Measurements from ENCODE around the gene BAK1.
"Not testable (repeated sequence)": the region's sequence is repeated elsewhere in the genome, so short reads cannot be mapped to it uniquely, and the experiment has no call there.

Gene BAK1

GRCh38 chr6:33566182-33567084, 13.6 kb downstream of the BAK1 start:
- H3K9me3 ChIP-seq (replicated peaks; ENCODE audit: low read length), result no peaks in the 10 kb centered on the region
- H3K4me1 ChIP-seq (ENCODE audit: control insufficient read depth, insufficient read depth, low read length), result peaks cover 14% of the 10 kb centered on the region
- H3K36me3 ChIP-seq (ENCODE audit: insufficient read depth, low read length), result peaks cover under 1% of the 10 kb centered on the region
- H3K9ac ChIP-seq (ENCODE audit: low read depth, low read length), result no peak overlapping the region
- no peak overlapping the region for H3K4me3 ChIP-seq (ENCODE audit: low read length)
- H3K4me2 ChIP-seq (ENCODE audit: low read length), result no peak overlapping the region
- no peaks in the 10 kb centered on the region for H3K27me3 ChIP-seq (ENCODE audit: control insufficient read depth, insufficient read depth, low read length)

- Histone ChIP-seq H3K4me2 (ENCODE audit: low read length) (no peak overlapping the region), H3K4me1 (ENCODE audit: control insufficient read depth, insufficient read depth, low read length) (no peaks in the 10 kb centered on the region), H3K4me3 (ENCODE audit: low read length) (no peak overlapping the region), H3K9me3 (replicated peaks; ENCODE audit: low read length) (no peaks in the 10 kb centered on the region), H3K36me3 (ENCODE audit: insufficient read depth, low read length) (no peaks in the 10 kb centered on the region), H3K27me3 (ENCODE audit: control insufficient read depth, insufficient read depth, low read length) (no peaks in the 10 kb centered on the region), H3K9ac (ENCODE audit: low read depth, low read length) (no peak overlapping the region)
These were observed 21.3 kb downstream of the BAK1 start for GRCh38 chr6:33558801-33559200.

GRCh38 chr6:33557376-33557775, 22.7 kb downstream of the BAK1 start:
- H3K9ac ChIP-seq (ENCODE audit: low read depth, low read length), result no peak overlapping the region
- H3K4me2 ChIP-seq (ENCODE audit: low read length), result no peak overlapping the region
- no peaks in the 10 kb centered on the region for H3K27me3 ChIP-seq (ENCODE audit: control insufficient read depth, insufficient read depth, low read length)
- no peaks in the 10 kb centered on the region for H3K4me1 ChIP-seq (ENCODE audit: control insufficient read depth, insufficient read depth, low read length)
- H3K36me3 ChIP-seq (ENCODE audit: insufficient read depth, low read length), result no peaks in the 10 kb centered on the region
- H3K9me3 ChIP-seq (replicated peaks; ENCODE audit: low read length), result no peaks in the 10 kb centered on the region
- no peak overlapping the region for H3K4me3 ChIP-seq (ENCODE audit: low read length)

- not testable (repeated sequence) for H3K4me3 ChIP-seq (ENCODE audit: low read length); H3K36me3 ChIP-seq (ENCODE audit: insufficient read depth, low read length); H3K27me3 ChIP-seq (ENCODE audit: control insufficient read depth, insufficient read depth, low read length); H3K4me2 ChIP-seq (ENCODE audit: low read length); H3K9me3 ChIP-seq (replicated peaks; ENCODE audit: low read length); H3K4me1 ChIP-seq (ENCODE audit: control insufficient read depth, insufficient read depth, low read length); H3K9ac ChIP-seq (ENCODE audit: low read depth, low read length)
These were observed 27.2 kb downstream of the BAK1 start for GRCh38 chr6:33552883-33553282.

- H3K36me3 ChIP-seq (ENCODE audit: insufficient read depth, low read length), result no peaks in the 10 kb centered on the region
- no peaks in the 10 kb centered on the region for H3K9me3 ChIP-seq (replicated peaks; ENCODE audit: low read length)
- H3K27me3 ChIP-seq (ENCODE audit: control insufficient read depth, insufficient read depth, low read length), result no peaks in the 10 kb centered on the region
- H3K4me3 ChIP-seq (ENCODE audit: low read length), result no peak overlapping the region
- no peaks in the 10 kb centered on the region for H3K4me1 ChIP-seq (ENCODE audit: control insufficient read depth, insufficient read depth, low read length)
- no peak overlapping the region for H3K9ac ChIP-seq (ENCODE audit: low read depth, low read length)
- no peak overlapping the region for H3K4me2 ChIP-seq (ENCODE audit: low read length)
These were observed 27.8 kb downstream of the BAK1 start for GRCh38 chr6:33552252-33552651.

- Histone ChIP-seq H3K9me3 (replicated peaks; ENCODE audit: low read length) (no peaks in the 10 kb centered on the region), H3K9ac (ENCODE audit: low read depth, low read length) (no peak overlapping the region), H3K4me1 (ENCODE audit: control insufficient read depth, insufficient read depth, low read length) (no peaks in the 10 kb centered on the region), H3K4me2 (ENCODE audit: low read length) (no peak overlapping the region), H3K27me3 (ENCODE audit: control insufficient read depth, insufficient read depth, low read length) (no peaks in the 10 kb centered on the region), H3K4me3 (ENCODE audit: low read length) (no peak overlapping the region), H3K36me3 (ENCODE audit: insufficient read depth, low read length) (no peaks in the 10 kb centered on the region)
These were observed 28.5 kb downstream of the BAK1 start for GRCh38 chr6:33551538-33551937.

- Histone ChIP-seq H3K9ac (ENCODE audit: low read depth, low read length) (no peak overlapping the region), H3K9me3 (replicated peaks; ENCODE audit: low read length) (no peaks in the 10 kb centered on the region), H3K4me3 (ENCODE audit: low read length) (no peak overlapping the region), H3K36me3 (ENCODE audit: insufficient read depth, low read length) (no peaks in the 10 kb centered on the region), H3K4me1 (ENCODE audit: control insufficient read depth, insufficient read depth, low read length) (no peaks in the 10 kb centered on the region), H3K4me2 (ENCODE audit: low read length) (no peak overlapping the region), H3K27me3 (ENCODE audit: control insufficient read depth, insufficient read depth, low read length) (peaks cover 9% of the 10 kb centered on the region)
These were observed 30.2 kb downstream of the BAK1 start for GRCh38 chr6:33549896-33550295.

GRCh38 chr6:33549196-33549595, 30.9 kb downstream of the BAK1 start:
- no peak overlapping the region for H3K4me3 ChIP-seq (ENCODE audit: low read length)
- H3K9me3 ChIP-seq (replicated peaks; ENCODE audit: low read length), result no peaks in the 10 kb centered on the region
- peaks cover 13% of the 10 kb centered on the region for H3K27me3 ChIP-seq (ENCODE audit: control insufficient read depth, insufficient read depth, low read length)
- no peaks in the 10 kb centered on the region for H3K4me1 ChIP-seq (ENCODE audit: control insufficient read depth, insufficient read depth, low read length)
- no peak overlapping the region for H3K4me2 ChIP-seq (ENCODE audit: low read length)
- no peak overlapping the region for H3K9ac ChIP-seq (ENCODE audit: low read depth, low read length)
- H3K36me3 ChIP-seq (ENCODE audit: insufficient read depth, low read length), result no peaks in the 10 kb centered on the region

- Histone ChIP-seq H3K27me3 (ENCODE audit: control insufficient read depth, insufficient read depth, low read length) (peaks cover 18% of the 10 kb centered on the region), H3K36me3 (ENCODE audit: insufficient read depth, low read length) (no peaks in the 10 kb centered on the region), H3K4me3 (ENCODE audit: low read length) (no peak overlapping the region), H3K9me3 (replicated peaks; ENCODE audit: low read length) (no peaks in the 10 kb centered on the region), H3K9ac (ENCODE audit: low read depth, low read length) (no peak overlapping the region), H3K4me1 (ENCODE audit: control insufficient read depth, insufficient read depth, low read length) (no peaks in the 10 kb centered on the region), H3K4me2 (ENCODE audit: low read length) (no peak overlapping the region)
These were observed 32.6 kb downstream of the BAK1 start for GRCh38 chr6:33547499-33547898.

GRCh38 chr6:33546766-33547165, 33.3 kb downstream of the BAK1 start:
- Histone ChIP-seq H3K36me3 (ENCODE audit: insufficient read depth, low read length) (no peaks in the 10 kb centered on the region), H3K4me2 (ENCODE audit: low read length) (no peak overlapping the region), H3K9me3 (replicated peaks; ENCODE audit: low read length) (no peaks in the 10 kb centered on the region)

GRCh38 chr6:33545292-33545691, 34.8 kb downstream of the BAK1 start:
- H3K4me3 ChIP-seq (ENCODE audit: low read length); H3K36me3 ChIP-seq (ENCODE audit: insufficient read depth, low read length); H3K9ac ChIP-seq (ENCODE audit: low read depth, low read length): not testable (repeated sequence)

More at GRCh38 chr6:33546766-33547165, 33.3 kb downstream of the BAK1 start:
- Histone ChIP-seq H3K4me1 (ENCODE audit: control insufficient read depth, insufficient read depth, low read length) (no peaks in the 10 kb centered on the region), H3K27me3 (ENCODE audit: control insufficient read depth, insufficient read depth, low read length) (peaks cover 18% of the 10 kb centered on the region), H3K9ac (ENCODE audit: low read depth, low read length) (no peak overlapping the region), H3K4me3 (ENCODE audit: low read length) (no peak overlapping the region)

GRCh38 chr6:33543116-33543515, 37.0 kb downstream of the BAK1 start:
- H3K4me3 ChIP-seq (ENCODE audit: low read length), result no peak overlapping the region
- no peaks in the 10 kb centered on the region for H3K4me1 ChIP-seq (ENCODE audit: control insufficient read depth, insufficient read depth, low read length)
- H3K4me2 ChIP-seq (ENCODE audit: low read length), result no peak overlapping the region
- H3K9me3 ChIP-seq (replicated peaks; ENCODE audit: low read length), result no peaks in the 10 kb centered on the region
- H3K9ac ChIP-seq (ENCODE audit: low read depth, low read length), result no peak overlapping the region
- H3K27me3 ChIP-seq (ENCODE audit: control insufficient read depth, insufficient read depth, low read length), result peaks cover 22% of the 10 kb centered on the region
- H3K36me3 ChIP-seq (ENCODE audit: insufficient read depth, low read length), result no peaks in the 10 kb centered on the region

More at GRCh38 chr6:33545292-33545691, 34.8 kb downstream of the BAK1 start:
- not testable (repeated sequence) for H3K9me3 ChIP-seq (replicated peaks; ENCODE audit: low read length); H3K4me1 ChIP-seq (ENCODE audit: control insufficient read depth, insufficient read depth, low read length); H3K4me2 ChIP-seq (ENCODE audit: low read length)
- peaks cover 18% of the 10 kb centered on the region for H3K27me3 ChIP-seq (ENCODE audit: control insufficient read depth, insufficient read depth, low read length)

Measured in skeletal muscle satellite cell (primary cell).